Body of pancreas (tissue), 4 donors: ENCODE measurements around the gene TMEM86B. TPM values are rescaled to one million over a fixed set of nuclear protein-coding genes. Genes with fewer than 3 reads are reported as not detected.

Experiments used
- ATAC-seq: fragments of 150-250 bp; one replicate; pipeline ENCODE4 v1.9.1; 2016
- DNase-seq, 4 donors: peaks; one replicate each; pipeline ENCODE4 v3.0.0-alpha.2; 2019
- H3K27ac ChIP-seq, 4 donors: fragments of 200-600 bp; sonication (generic); 1 replicate in 3 of 4; 2 replicates in 1 of 4; pipeline versions ENCODE4 v1.5.1 to v1.6.1; 2016 to 2019; ENCODE audit warnings: mild to moderate bottlenecking in 1 of 4, mixed read lengths in 1 of 4, moderate library complexity in 1 of 4
- H3K27me3 ChIP-seq, 2 donors: fragments of 200-600 bp; sonication (generic); one replicate each; pipeline ENCODE4 v1.6.0; 2016; ENCODE audit warnings: mild to moderate bottlenecking in 1 of 2
- H3K36me3 ChIP-seq, 2 donors: fragments of 200-600 bp; sonication (generic); replicated peaks in 1 of 2; 2 replicates each; pipeline ENCODE4 v1.5.1; 2016; ENCODE audit warnings: low read depth in 2 of 2; ENCODE audit not compliant: insufficient read depth in 1 of 2
- H3K4me1 ChIP-seq: fragments of 200-600 bp; sonication (generic); one replicate; pipeline ENCODE4 v1.6.0; 2016
- H3K4me3 ChIP-seq, 2 donors: fragments of 200-600 bp; sonication (generic); 1 replicate in 1 of 2; 2 replicates in 1 of 2; pipeline ENCODE4 v1.5.1; 2016 to 2019
- H3K9me3 ChIP-seq, 3 donors: fragments of 200-600 bp; sonication (generic); 1 replicate in 2 of 3; 2 replicates in 1 of 3; pipeline ENCODE4 v1.5.1; 2016
- CTCF ChIP-seq, 7 experiments: fragments of 450-650 bp in 4 of 7; fragments of 200-600 bp in 3 of 7; sonication (generic) in 3 of 7; IDR thresholded peaks; one replicate each; pipeline ENCODE4 v1.5.1; 2016 to 2019; ENCODE audit warnings: antibody characterized with exemption in 7 of 7
- POLR2A ChIP-seq, 3 donors: fragments of 450-650 bp; IDR thresholded peaks; one replicate each; pipeline ENCODE4 v1.6.1; 2016; ENCODE audit warnings: antibody characterized with exemption in 3 of 3, mild to moderate bottlenecking in 2 of 3
- WGBS, 2 donors: methylation state at CpG; one replicate each; pipeline ENCODE4 v1.1.5; 2017; 5-methylcytosine and 5-hydroxymethylcytosine counted together
- intact Hi-C: fragments of 100-400 bp; cut with DNase I; formaldehyde crosslinking; loops from one replicate; pipeline ENCODE4 v1.15.1; 2023
- total RNA-seq, 2 donors: library from RNA; depleted of rRNA; stranded (reverse); fragments of >200 nt; gene quantifications; one replicate each; pipeline ENCODE4 v1.1.0, GENCODE V29; 2016

Gene TMEM86B
- 1 to 10 TPM; 1.6 to 3.0 TPM for total RNA-seq

GRCh38 chr19:55228403-55229031, at the start of gene TMEM86B:
TMEM86B (minus strand) TSS chr19:55228763; CDS start chr19:55228741, 22 bp downstream.
- no peak within 1 kb of the TSS for H3K4me3 ChIP-seq
- intact Hi-C loops: no loop called here
- WGBS, 2 donors: 56 to 100% methylated on average over 1 to 12 of the region's 12 CpGs
- no peaks in the 10 kb centered on the region for H3K4me1 ChIP-seq
- no peak within 1 kb of the TSS for H3K27ac ChIP-seq
- H3K36me3 ChIP-seq: peaks cover 0 to 18% of the 10 kb centered on the region in 2 donors
- no peaks in the 10 kb centered on the region for H3K27me3 ChIP-seq
- TF ChIP-seq CTCF (IDR thresholded peaks at IDR 0.05) (no peak), POLR2A (IDR thresholded peaks at IDR 0.05) (no peak)
- ATAC-seq (no peak), DNase-seq (peak in 1 of 4 donors; percentile 16)
- H3K9me3 ChIP-seq: no peaks in the 10 kb centered on the region

GRCh38 chr19:55277494-55277893, 48.9 kb upstream of the TMEM86B start:
- DNase-seq (no peak), ATAC-seq (no peak)
- WGBS, 2 donors: 83 to 90% methylated on average over 10 to 13 of the region's 17 CpGs
- Histone ChIP-seq H3K27me3 (no peaks in the 10 kb centered on the region), H3K27ac (no peak overlapping the region), H3K4me1 (peaks cover 19% of the 10 kb centered on the region), H3K4me3 (no peak overlapping the region), H3K9me3 (no peaks in the 10 kb centered on the region), H3K36me3 (peaks cover 0 to 8% of the 10 kb centered on the region in 2 donors)
- intact Hi-C loops: no loop called here
- no peak for TF ChIP-seq POLR2A (IDR thresholded peaks at IDR 0.05)

- no peak for ATAC-seq
- intact Hi-C loops: no loop called here
- Histone ChIP-seq H3K36me3 (peaks cover 0 to 8% of the 10 kb centered on the region in 2 donors), H3K4me3 (no peak overlapping the region), H3K4me1 (peaks cover 19% of the 10 kb centered on the region), H3K27ac (no peak overlapping the region), H3K9me3 (no peaks in the 10 kb centered on the region), H3K27me3 (no peaks in the 10 kb centered on the region)
- TF ChIP-seq CTCF (IDR thresholded peaks at IDR 0.05) (no peak), POLR2A (IDR thresholded peaks at IDR 0.05) (no peak)
- 86% methylated on average over 15 of the region's 15 CpGs for WGBS, 2 donors
- no peak for DNase-seq
These were observed 48.3 kb upstream of the TMEM86B start for GRCh38 chr19:55276720-55277430.

- H3K9me3 ChIP-seq: no peaks in the 10 kb centered on the region
- H3K27ac ChIP-seq: peak overlapping the region in 1 of 4 donors; percentile 8
- no peaks in the 10 kb centered on the region for H3K27me3 ChIP-seq
- peaks cover 19% of the 10 kb centered on the region for H3K4me1 ChIP-seq
- peaks cover 0 to 8% of the 10 kb centered on the region in 2 donors for H3K36me3 ChIP-seq
- DNase-seq: peak in 2 of 4 donors; percentile 19 to 28
- 77 to 86% methylated on average over 17 of the region's 17 CpGs for WGBS, 2 donors
- intact Hi-C loops: no loop called here
- TF ChIP-seq POLR2A (IDR thresholded peaks at IDR 0.05): no peak
- TF ChIP-seq CTCF (IDR thresholded peaks at IDR 0.05): no peak
- no peak overlapping the region for H3K4me3 ChIP-seq
- ATAC-seq: no peak
These were observed 47.5 kb upstream of the TMEM86B start for GRCh38 chr19:55275851-55276719.
